ENCODE measurements around the gene MBOAT2.

DNA sequence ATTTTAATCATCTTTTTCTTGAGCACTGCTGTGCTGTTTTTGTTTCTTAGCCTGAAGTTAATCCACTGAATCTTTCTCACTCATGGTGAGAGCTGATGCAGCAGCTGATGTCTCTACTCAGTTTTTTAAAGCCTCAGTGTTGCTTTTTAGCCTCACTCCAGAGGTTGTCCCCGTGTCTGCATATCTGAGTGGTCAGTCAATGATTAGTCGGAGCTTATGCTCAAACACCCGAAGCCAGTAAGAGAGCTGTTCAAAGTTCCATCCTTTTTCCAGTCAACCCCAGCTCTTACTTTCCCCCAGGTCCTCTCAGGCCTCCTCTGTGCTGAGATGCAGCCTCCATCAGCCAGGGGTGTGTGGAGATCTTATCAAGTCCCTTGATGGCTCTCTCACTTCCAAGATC, 81.1 kb downstream of the MBOAT2 start:
- TF ChIP-seq, protein P1, sequence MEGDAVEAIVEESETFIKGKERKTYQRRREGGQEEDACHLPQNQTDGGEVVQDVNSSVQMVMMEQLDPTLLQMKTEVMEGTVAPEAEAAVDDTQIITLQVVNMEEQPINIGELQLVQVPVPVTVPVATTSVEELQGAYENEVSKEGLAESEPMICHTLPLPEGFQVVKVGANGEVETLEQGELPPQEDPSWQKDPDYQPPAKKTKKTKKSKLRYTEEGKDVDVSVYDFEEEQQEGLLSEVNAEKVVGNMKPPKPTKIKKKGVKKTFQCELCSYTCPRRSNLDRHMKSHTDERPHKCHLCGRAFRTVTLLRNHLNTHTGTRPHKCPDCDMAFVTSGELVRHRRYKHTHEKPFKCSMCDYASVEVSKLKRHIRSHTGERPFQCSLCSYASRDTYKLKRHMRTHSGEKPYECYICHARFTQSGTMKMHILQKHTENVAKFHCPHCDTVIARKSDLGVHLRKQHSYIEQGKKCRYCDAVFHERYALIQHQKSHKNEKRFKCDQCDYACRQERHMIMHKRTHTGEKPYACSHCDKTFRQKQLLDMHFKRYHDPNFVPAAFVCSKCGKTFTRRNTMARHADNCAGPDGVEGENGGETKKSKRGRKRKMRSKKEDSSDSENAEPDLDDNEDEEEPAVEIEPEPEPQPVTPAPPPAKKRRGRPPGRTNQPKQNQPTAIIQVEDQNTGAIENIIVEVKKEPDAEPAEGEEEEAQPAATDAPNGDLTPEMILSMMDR (IDR thresholded peaks at IDR 0.05): no peak
- TF ChIP-seq TCF7L2 (IDR thresholded peaks at IDR 0.05; ENCODE audit: low read depth, low read length): no peak
- no peak for TF ChIP-seq POLR2AphosphoS5 (IDR thresholded peaks at IDR 0.05; ENCODE audit: low read depth, low read length)
- TF ChIP-seq, protein P2, sequence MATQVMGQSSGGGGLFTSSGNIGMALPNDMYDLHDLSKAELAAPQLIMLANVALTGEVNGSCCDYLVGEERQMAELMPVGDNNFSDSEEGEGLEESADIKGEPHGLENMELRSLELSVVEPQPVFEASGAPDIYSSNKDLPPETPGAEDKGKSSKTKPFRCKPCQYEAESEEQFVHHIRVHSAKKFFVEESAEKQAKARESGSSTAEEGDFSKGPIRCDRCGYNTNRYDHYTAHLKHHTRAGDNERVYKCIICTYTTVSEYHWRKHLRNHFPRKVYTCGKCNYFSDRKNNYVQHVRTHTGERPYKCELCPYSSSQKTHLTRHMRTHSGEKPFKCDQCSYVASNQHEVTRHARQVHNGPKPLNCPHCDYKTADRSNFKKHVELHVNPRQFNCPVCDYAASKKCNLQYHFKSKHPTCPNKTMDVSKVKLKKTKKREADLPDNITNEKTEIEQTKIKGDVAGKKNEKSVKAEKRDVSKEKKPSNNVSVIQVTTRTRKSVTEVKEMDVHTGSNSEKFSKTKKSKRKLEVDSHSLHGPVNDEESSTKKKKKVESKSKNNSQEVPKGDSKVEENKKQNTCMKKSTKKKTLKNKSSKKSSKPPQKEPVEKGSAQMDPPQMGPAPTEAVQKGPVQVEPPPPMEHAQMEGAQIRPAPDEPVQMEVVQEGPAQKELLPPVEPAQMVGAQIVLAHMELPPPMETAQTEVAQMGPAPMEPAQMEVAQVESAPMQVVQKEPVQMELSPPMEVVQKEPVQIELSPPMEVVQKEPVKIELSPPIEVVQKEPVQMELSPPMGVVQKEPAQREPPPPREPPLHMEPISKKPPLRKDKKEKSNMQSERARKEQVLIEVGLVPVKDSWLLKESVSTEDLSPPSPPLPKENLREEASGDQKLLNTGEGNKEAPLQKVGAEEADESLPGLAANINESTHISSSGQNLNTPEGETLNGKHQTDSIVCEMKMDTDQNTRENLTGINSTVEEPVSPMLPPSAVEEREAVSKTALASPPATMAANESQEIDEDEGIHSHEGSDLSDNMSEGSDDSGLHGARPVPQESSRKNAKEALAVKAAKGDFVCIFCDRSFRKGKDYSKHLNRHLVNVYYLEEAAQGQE (IDR thresholded peaks at IDR 0.05; ENCODE audit: insufficient read depth in 1 of 2, low read depth in 2 of 2, low read length in 1 of 2): no peak

All from Panc1 (cell line).